Measurements from ENCODE around the gene FMN2.

The FMN2 gene

GRCh38 chr1:240341365-240342250 lies 249.9 kb downstream of the FMN2 start:
- TF ChIP-seq, protein P1, sequence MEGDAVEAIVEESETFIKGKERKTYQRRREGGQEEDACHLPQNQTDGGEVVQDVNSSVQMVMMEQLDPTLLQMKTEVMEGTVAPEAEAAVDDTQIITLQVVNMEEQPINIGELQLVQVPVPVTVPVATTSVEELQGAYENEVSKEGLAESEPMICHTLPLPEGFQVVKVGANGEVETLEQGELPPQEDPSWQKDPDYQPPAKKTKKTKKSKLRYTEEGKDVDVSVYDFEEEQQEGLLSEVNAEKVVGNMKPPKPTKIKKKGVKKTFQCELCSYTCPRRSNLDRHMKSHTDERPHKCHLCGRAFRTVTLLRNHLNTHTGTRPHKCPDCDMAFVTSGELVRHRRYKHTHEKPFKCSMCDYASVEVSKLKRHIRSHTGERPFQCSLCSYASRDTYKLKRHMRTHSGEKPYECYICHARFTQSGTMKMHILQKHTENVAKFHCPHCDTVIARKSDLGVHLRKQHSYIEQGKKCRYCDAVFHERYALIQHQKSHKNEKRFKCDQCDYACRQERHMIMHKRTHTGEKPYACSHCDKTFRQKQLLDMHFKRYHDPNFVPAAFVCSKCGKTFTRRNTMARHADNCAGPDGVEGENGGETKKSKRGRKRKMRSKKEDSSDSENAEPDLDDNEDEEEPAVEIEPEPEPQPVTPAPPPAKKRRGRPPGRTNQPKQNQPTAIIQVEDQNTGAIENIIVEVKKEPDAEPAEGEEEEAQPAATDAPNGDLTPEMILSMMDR (IDR thresholded peaks at IDR 0.05; ENCODE audit: low read depth, low read length), result no peak
- H3K4me3 ChIP-seq (replicated peaks in 1 of 2; ENCODE audit: low read depth in 2 of 2, low read length in 2 of 2), result no peak overlapping the region
- no peak for DNase-seq (ENCODE audit: low read depth in 2 of 2)

DNA sequence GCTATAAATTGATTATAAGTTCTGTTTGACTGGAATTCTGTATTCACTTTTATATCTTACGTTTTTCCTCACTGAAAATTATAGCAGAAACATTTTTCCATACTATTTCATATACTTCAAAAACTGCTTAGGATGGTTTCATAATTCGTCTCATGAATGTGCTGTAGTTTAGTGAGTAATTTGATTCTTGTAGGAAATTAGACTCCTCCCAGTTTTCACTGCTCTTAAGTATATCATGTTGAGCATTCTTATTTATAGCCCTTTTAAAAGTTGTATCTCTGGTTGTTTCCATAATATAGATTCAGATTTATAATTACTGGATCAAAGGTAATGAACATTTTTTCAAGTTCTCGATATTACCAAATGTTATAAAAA lies 250.6 kb downstream of the FMN2 start:
- H3K4me3 ChIP-seq (replicated peaks in 1 of 2; ENCODE audit: low read depth in 2 of 2, low read length in 2 of 2), result no peak overlapping the region
- DNase-seq (ENCODE audit: low read depth in 2 of 2), result no peak
- TF ChIP-seq, protein P1 (IDR thresholded peaks at IDR 0.05; ENCODE audit: low read depth, low read length), result no peak

DNA sequence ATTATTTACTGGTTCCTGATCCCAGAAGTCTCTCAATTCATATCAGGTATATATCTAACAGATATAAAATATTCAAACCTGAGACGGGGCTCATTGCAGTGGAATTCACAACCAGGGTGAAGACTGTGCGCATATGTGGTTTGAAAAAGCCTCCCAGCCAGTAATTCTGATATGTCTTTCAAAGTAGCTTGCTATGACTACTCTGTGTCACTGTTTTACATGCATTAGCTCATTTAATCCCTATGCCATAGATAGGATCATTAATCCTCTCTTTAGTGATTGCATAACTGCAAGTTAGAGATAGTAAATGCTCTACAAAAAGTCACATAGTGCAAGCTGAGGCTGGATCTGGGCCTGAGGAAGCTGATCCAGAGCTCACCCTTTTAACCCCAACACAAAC lies 251.4 kb downstream of the FMN2 start:
- H3K4me3 ChIP-seq (replicated peaks in 1 of 2; ENCODE audit: low read depth in 2 of 2, low read length in 2 of 2), result no peak overlapping the region
- no peak for DNase-seq (ENCODE audit: low read depth in 2 of 2)
- TF ChIP-seq, protein P1 (IDR thresholded peaks at IDR 0.05; ENCODE audit: low read depth, low read length), result no peak

DNA sequence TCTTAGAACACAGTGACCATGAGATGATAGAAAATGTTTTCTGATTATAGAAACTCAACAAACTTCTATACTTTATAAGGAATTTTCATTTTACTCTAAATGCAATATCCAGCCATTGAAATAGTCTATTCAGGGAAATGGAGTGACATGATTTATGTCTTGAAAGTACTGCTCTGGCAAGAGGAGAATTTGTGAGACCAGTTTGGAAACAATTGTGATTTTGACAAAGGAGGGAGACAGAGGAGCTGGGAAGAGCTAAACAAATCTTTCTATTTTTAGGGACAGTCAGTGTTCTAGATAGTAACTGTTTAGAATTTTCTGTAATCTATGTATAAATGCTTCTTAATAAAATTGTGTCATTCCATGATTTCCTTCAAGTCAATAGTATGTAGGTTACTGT lies 252.3 kb downstream of the FMN2 start:
- TF ChIP-seq, protein P1 (IDR thresholded peaks at IDR 0.05; ENCODE audit: low read depth, low read length), result no peak
- no peak for DNase-seq (ENCODE audit: low read depth in 2 of 2)
- H3K4me3 ChIP-seq (replicated peaks in 1 of 2; ENCODE audit: low read depth in 2 of 2, low read length in 2 of 2), result no peak overlapping the region

DNA sequence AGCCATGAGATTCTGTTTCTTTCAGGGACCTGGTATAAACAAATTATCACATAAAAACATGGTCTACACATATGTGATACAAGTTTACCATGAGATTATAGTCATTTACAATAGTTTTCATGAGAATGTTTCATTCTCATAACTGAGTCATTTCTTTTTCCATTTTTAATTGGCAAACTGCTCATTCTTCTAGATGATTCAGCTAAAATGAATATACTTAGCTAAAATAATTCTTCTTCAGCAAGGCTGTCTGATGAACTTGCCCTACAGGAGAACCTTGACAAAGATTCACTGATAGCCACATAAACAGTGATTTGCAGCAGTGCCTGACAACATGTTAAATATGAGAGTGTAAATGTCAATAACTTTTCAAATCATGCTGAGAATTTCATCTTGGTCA lies 253.2 kb downstream of the FMN2 start:
- no peak overlapping the region for H3K4me3 ChIP-seq (replicated peaks in 1 of 2; ENCODE audit: low read depth in 2 of 2, low read length in 2 of 2)
- TF ChIP-seq, protein P1 (IDR thresholded peaks at IDR 0.05; ENCODE audit: low read depth, low read length), result no peak
- peak in 1 of 2 donors; percentile 44 for DNase-seq (ENCODE audit: low read depth in 2 of 2)

DNA sequence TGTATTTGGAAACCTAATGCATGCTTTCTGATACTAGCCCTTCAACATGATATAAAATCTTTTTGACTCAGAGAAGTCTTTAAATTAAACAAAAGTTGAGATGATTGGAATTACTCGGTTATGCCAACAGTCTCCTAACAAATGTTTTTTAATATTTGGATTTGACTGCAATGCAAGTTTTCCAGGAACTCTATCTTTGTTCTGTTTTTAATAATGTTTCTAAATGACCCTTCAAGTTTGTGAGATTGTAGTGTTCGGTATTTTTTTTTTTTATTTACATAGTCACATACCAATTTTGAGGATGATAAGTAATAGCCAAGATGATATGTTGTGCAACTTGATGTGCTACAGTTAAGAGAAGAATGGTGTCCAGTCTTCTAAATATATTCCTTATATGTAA lies 258.0 kb downstream of the FMN2 start:
- H3K4me3 ChIP-seq (replicated peaks in 1 of 2; ENCODE audit: low read depth in 2 of 2, low read length in 2 of 2), result no peak overlapping the region
- TF ChIP-seq, protein P1 (IDR thresholded peaks at IDR 0.05; ENCODE audit: low read depth, low read length), result no peak
- no peak for DNase-seq (ENCODE audit: low read depth in 2 of 2)

Data from cardiac fibroblast (primary cell).